GM21526 (cell line): Measurements from ENCODE around the gene CAP2.

Experiments
- ATAC-seq: cut with Tn5 transposase; IDR thresholded peaks from one replicate; pipeline ENCODE4 v1.9.1; 2021; ENCODE audit warnings: moderate library complexity; ENCODE audit not compliant: unreplicated experiment, low FRiP score

The CAP2 gene

GRCh38 chr6:17392978-17393891 lies at the start of gene CAP2:
Gene CAP2 (plus strand): TSS chr6:17393595. CDS start chr6:17421556, 27,961 bp downstream.
- no peak for ATAC-seq

DNA sequence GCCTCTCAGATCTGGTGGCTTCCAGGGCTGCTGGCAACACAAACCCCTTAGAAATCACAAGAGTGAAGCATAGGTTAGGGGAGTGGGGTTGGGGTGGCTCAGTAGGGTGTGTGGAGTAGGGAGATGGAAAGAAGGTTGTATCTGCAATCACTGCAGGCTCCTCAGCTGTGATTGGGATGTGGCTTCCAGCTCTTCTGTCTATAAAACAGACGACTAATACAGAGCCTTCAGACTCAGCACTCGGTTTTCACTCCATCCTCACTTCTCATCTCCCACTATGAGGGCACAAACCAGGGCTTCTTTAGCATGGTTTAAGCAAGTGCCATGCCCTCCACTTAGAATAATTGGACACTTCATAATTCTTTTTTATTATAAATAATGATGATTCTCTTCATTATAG lies 46.4 kb upstream of the CAP2 start:
- ATAC-seq = no peak

DNA sequence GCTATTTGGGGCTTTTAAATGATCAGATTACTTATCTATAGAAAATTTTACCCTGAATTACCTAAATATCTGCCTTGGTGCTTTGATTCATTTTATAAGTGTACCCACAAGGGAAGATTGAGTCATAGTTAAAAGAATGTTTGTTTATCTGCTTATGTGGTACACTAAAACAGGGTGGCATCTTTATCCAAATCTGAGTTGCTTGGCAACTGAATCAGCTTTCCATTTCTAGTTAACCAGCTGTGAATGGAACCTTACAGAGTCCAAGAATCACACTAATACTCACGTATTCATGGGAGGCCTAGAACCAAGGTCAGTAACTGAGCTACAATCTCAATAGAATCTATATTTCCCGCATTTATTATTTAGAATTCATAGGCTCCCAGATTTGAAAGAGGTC lies 44.0 kb upstream of the CAP2 start:
- ATAC-seq = no peak

GRCh38 chr6:17352302-17352701 lies 41.1 kb upstream of the CAP2 start:
- no peak for ATAC-seq

DNA sequence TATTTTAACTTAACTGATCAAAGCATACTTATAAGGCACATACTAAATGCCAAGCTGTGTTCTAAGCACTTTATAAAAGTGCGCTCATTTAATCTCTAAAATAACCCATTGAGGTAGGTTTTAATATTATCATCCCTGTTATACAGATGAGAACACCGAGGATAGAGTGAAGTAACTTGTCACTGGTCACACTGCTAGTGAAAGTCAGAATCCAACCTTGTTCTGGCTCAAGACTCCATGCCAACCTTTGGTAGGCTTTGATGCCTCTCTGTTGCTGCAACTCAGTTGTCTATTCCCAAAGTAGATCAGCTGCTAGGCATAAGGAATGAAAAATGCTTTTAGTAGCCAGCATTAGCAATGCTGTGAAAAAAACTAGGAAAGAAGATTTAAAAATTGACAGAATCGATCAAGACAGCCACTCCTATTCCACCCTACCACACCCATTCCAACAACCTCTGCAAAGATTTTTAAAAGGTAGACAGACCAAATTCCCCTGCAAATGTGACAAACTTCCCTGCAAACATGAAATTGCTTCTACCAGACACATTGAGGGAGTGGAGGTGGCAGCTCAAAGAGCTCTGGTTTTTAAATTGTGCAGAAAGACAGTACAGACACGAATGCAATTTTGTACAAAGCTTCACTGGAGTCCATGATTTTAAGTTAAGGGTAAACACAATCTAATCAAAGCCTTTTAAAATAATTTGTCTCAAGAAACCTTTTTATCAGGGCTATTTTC lies 39.8 kb upstream of the CAP2 start:
- ATAC-seq = no peak

- no peak for ATAC-seq
These were observed 38.5 kb upstream of the CAP2 start for GRCh38 chr6:17354700-17355403.

DNA sequence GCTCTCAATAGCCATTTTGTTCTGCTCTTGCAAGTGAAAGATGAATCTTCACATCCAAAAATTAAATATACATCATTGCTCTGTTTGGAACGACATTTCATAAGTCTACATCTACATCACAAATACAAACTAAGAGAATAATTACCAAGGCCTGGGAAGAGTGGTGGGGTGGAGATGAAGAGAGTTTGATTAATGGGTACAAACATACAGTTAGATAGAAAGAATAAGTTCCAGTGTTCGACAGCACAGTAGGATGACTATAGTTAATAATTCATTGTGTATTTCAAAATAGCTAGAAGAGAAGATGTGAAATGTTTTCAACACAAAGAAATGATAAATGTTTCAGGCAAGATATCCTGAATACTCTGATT lies 38.0 kb upstream of the CAP2 start:
- ATAC-seq = no peak

DNA sequence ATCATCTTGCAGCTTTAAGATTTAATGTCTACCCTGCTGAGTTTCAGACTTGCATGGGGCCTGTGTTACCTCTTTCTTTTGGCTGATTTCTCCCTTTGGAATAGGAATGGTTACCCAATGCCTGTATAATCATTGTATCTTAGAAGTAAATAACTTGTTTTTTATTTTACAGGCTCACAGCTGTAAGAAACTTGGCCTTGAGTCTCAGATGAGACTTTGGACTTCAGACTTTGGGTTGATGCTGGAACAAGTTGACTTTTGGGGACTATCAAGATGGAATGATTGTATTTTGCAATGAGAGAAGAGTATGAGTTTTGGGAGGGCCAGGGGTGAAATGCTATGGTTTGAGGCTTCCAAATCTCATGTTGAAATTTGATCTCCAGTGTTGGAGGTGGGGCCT lies 34.9 kb upstream of the CAP2 start:
- no peak for ATAC-seq

GRCh38 chr6:17360564-17360963 lies 32.8 kb upstream of the CAP2 start:
- no peak for ATAC-seq

DNA sequence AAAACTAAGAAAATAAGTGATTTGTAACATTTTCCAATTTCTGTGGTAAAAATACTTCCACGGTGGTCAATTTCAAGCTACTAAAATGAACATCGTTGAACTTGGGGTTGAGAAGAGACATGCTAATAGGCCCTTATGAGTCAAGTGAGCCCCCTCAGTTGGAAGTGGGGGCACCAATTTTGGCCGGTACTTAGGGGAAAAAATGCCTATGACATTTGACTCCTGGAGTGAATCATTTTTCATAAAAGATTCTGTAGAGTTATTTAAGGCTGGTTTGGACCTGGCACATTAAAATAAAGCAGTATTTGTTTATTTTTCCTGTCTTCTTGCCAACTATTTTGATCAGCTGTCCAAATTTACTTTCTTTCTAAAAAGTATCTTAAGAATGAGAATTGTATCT lies 32.4 kb upstream of the CAP2 start:
- no peak for ATAC-seq

- ATAC-seq = no peak
These were observed 27.4 kb upstream of the CAP2 start for GRCh38 chr6:17365961-17366360.

GRCh38 chr6:17367868-17368267 lies 25.5 kb upstream of the CAP2 start:
- no peak for ATAC-seq

DNA sequence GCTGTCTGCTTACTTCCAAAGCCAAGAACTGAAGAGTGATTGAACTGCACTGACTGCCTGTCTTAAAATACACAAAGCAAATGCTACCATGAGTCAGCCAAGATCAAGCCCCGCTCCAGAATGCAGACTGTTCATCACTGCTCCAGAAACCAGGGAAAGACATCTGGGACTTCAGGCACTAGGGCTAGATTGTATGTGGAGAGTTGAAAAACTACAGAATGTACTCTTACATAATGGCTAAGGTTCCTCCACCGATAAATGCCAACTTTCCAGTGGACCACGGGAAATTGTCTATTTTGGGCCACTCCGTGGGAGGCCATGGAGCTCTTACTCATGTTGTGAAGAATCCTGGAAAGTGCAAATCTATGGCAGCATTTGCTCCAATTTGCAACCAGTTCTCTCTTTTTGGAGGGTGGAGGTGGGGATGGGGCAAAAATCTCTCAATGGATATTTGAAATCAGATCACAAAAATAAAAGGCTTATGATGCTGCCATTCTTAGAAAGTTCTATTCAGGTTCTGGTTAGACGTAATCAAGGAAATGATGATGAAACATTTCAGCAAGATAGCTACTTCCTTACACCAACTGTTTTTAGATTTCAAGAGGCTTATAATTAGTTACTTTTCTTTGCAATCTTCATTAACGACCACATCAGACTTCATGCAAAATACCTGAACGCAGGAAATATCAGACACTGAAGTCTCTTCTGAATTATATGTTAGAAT lies 11.8 kb upstream of the CAP2 start:
- no peak for ATAC-seq

DNA sequence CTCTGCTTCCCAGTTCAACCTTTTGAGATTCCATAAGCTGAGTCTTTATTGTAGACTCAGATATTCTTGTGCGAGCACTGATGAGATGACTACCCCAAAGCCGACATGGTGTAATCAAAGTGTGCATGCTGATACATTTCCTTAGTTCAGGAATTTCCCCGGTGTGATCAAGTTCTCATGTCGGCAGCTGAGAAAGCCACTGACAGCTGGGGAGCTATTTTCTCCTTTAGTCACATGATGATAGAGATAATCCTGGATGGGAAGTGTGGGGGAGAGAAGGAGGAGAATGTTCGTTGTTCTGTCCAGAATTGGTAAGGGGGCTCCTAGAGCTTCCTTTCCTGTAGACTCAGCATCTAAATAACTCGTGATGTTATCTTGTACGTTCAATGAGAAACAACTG lies 7.7 kb upstream of the CAP2 start:
- no peak for ATAC-seq

GRCh38 chr6:17388365-17388764 lies 5.0 kb upstream of the CAP2 start:
- ATAC-seq = no peak

DNA sequence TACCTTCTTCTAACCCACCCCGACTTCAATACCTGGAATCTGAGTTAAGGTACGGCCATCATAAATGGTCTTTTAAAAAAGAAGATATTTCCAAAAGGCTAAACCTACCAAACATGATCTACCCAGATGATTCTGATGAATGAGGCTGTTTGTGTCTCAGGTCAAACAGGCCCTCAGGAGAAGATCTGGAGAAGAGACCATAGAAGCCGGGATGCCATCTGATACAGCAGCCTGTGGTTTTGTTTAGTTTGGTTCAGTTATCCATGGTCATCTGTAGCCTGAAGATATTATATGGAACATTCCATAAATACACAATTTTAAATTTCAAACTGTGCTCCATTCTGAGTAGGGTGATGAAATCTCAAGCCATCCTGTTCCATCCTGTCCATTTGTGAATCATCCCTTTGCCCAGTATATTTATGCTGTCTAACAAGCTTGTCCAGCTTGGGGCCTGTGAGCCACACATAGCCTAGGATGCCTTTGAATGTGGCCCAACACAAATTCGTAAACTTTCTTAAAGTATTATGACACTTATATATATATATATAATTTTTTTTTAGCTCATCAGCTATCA lies 4.0 kb upstream of the CAP2 start:
- ATAC-seq = no peak

DNA sequence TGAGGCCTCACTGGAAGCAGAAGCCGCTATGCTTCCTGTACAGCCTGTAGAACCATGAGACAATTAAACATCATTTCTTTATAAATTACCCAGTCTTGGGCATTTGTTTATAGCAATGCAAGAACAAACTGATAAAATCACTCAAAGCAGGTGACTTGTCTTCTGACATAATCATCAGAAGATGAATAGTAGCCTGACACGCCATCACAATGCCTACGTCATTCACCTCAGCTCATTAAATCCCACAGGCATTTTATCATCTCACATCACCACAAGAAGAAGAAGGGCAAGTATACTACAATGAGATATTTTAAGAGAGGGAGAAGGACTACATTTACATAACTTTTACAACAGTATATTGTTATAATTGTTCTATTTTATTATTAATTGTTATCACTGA lies 3.1 kb upstream of the CAP2 start:
- ATAC-seq = no peak

GRCh38 chr6:17391976-17392375 lies 1.4 kb upstream of the CAP2 start:
- no peak for ATAC-seq

GRCh38 chr6:17393892-17394631 lies 667 bp downstream of the CAP2 start:
- ATAC-seq = no peak

- no peak for ATAC-seq
These were observed 1.7 kb downstream of the CAP2 start for GRCh38 chr6:17395112-17395511.
